Left lung (tissue), 10 donors: ENCODE results near the gene SCD5. TPM values are rescaled to one million over a fixed set of nuclear protein-coding genes. Genes with fewer than 3 reads are reported as not detected.

Source experiments
- ATAC-seq: fragments of 200-7000 bp; cut with Tn5 transposase; one replicate; pipeline ENCODE4 v1.9.1; 2020; ENCODE audit warnings: moderate library complexity
- DNase-seq, 4 donors: peaks; one replicate each; pipeline ENCODE4 v3.0.0-alpha.2; 2013 to 2020
- H3K27ac ChIP-seq, 2 donors: fragments of 200-600 bp; sonication (generic) in 1 of 2; one replicate each; pipeline versions ENCODE4 v1.5.0 to v1.8.0; 2020 to 2021
- H3K27me3 ChIP-seq, 2 donors: fragments of 200-600 bp; sonication (generic) in 1 of 2; one replicate each; pipeline versions ENCODE4 v1.5.0 to v1.8.0; 2020 to 2021
- H3K36me3 ChIP-seq, 2 donors: fragments of 200-600 bp; sonication (generic) in 1 of 2; one replicate each; pipeline versions ENCODE4 v1.5.0 to v1.8.0; 2020 to 2021
- H3K4me1 ChIP-seq, 2 donors: fragments of 200-600 bp; one replicate each; pipeline ENCODE4 v1.8.0; 2021
- H3K4me3 ChIP-seq, 2 donors: fragments of 200-600 bp; sonication (generic) in 1 of 2; one replicate each; pipeline versions ENCODE4 v1.5.0 to v1.8.0; 2020 to 2021; ENCODE audit warnings: mild to moderate bottlenecking in 1 of 2
- H3K9me3 ChIP-seq, 2 donors: fragments of 200-600 bp; sonication (generic) in 1 of 2; one replicate each; pipeline versions ENCODE4 v1.5.0 to v1.8.0; 2020 to 2021
- intact Hi-C, 2 donors: fragments of 100-400 bp; cut with DNase I; formaldehyde crosslinking; loops; one replicate each; pipeline versions ENCODE4 v1.11.2 to v1.14.2; 2022
- polyA plus RNA-seq, 6 donors: library from polyadenylated mRNA; unstranded; fragments of 120-200 nt; gene quantifications; one replicate each; pipeline ENCODE4 v1.2.1, GENCODE V29; 2013; ENCODE audit not compliant: insufficient read length in 6 of 6
- total RNA-seq, 2 donors: library from RNA; stranded (reverse); fragmentation: NEBNext Ultra II Directional; extraction: Animal tissue kit (Norgen Biotek cat#: 25700); gene quantifications; one replicate each; pipeline ENCODE4 v1.2.1, GENCODE V29; 2021
- TF ChIP-seq, protein P1 (sequence below), 2 donors: fragments of 200-600 bp; sonication (generic) in 1 of 2; IDR thresholded peaks; one replicate each; pipeline versions ENCODE4 v1.5.0 to v1.8.0; 2021; ENCODE audit warnings: antibody characterized with exemption in 2 of 2
- donor health status: DM: no; HTN: yes; CAD: no.
- donor health status: DM: no; HTN: no; CAD: no.

The SCD5 gene
- total and polyA plus RNA-seq, 8 donors = 12.5 to 41.1 (median 35.0) TPM

DNA sequence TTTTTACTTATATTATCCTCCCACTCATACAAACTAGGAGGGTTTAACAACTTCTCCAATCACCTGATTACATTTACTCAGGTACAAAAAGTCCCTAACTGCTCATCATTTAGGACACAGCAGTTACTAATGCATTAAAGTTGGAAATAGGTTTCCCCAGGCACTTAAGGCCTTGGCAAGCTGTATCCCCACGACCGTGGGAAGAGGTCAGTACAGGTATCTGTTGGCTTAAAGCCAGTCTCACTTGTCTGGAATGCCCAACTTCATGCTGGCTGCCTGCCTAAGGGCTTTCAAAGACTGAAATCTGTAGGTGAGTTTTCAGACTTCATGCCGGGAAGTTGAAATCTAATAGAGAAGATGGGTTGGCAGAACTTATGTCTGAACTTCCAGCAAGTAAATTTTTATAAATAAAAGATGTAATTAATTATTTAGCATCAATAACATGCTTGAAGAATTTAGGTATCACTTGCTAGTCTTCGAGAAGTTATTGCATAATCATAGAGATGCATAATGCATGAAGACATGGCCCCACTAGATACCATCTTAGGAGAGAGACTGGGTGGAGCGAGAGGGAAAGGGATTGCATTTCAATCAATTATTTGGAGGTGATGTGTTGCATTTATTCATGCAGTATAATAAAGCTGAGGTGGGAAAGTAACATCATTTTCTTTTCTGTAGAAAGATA lies 54.2 kb downstream of the SCD5 start:
- TF ChIP-seq, protein P1, sequence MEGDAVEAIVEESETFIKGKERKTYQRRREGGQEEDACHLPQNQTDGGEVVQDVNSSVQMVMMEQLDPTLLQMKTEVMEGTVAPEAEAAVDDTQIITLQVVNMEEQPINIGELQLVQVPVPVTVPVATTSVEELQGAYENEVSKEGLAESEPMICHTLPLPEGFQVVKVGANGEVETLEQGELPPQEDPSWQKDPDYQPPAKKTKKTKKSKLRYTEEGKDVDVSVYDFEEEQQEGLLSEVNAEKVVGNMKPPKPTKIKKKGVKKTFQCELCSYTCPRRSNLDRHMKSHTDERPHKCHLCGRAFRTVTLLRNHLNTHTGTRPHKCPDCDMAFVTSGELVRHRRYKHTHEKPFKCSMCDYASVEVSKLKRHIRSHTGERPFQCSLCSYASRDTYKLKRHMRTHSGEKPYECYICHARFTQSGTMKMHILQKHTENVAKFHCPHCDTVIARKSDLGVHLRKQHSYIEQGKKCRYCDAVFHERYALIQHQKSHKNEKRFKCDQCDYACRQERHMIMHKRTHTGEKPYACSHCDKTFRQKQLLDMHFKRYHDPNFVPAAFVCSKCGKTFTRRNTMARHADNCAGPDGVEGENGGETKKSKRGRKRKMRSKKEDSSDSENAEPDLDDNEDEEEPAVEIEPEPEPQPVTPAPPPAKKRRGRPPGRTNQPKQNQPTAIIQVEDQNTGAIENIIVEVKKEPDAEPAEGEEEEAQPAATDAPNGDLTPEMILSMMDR (IDR thresholded peaks at IDR 0.05) = no peak
- peak; percentile 71 for ATAC-seq
- no peaks in the 10 kb centered on the region for H3K36me3 ChIP-seq
- no peak overlapping the region for H3K4me3 ChIP-seq
- H3K27me3 ChIP-seq = no peaks in the 10 kb centered on the region
- H3K4me1 ChIP-seq = no peaks in the 10 kb centered on the region
- no peaks in the 10 kb centered on the region for H3K9me3 ChIP-seq
- H3K27ac ChIP-seq = no peak overlapping the region
- intact Hi-C loops = no loop called here
- DNase-seq = peak in 3 of 4 donors; percentile 32 to 72 (median 61)

DNA sequence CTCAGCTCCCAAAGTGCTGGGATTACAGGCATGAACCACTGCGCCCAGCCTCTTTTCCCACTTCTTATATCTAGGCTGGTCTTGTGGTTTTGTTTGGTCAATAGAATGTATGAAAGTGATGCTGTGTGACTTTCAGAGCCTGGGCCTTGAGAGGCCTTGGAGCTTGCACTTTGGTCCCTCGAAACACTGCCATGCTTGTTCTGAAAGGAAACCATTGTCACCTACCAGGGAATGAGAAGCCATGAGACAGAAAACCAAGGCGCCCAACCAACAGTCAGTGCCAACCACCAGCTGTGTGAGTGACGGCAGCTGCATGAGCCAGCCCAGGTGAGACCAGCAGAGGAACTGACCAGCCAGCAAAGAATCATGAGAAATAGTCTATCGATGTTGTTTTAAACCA lies 57.4 kb downstream of the SCD5 start:
- ATAC-seq (no peak), DNase-seq (no peak)
- Histone ChIP-seq H3K4me3 (no peak overlapping the region), H3K9me3 (no peaks in the 10 kb centered on the region), H3K36me3 (no peaks in the 10 kb centered on the region), H3K27me3 (no peaks in the 10 kb centered on the region), H3K4me1 (no peaks in the 10 kb centered on the region), H3K27ac (no peak overlapping the region)
- intact Hi-C loops = no loop called here
- TF ChIP-seq, protein P1 (IDR thresholded peaks at IDR 0.05) = no peak

DNA sequence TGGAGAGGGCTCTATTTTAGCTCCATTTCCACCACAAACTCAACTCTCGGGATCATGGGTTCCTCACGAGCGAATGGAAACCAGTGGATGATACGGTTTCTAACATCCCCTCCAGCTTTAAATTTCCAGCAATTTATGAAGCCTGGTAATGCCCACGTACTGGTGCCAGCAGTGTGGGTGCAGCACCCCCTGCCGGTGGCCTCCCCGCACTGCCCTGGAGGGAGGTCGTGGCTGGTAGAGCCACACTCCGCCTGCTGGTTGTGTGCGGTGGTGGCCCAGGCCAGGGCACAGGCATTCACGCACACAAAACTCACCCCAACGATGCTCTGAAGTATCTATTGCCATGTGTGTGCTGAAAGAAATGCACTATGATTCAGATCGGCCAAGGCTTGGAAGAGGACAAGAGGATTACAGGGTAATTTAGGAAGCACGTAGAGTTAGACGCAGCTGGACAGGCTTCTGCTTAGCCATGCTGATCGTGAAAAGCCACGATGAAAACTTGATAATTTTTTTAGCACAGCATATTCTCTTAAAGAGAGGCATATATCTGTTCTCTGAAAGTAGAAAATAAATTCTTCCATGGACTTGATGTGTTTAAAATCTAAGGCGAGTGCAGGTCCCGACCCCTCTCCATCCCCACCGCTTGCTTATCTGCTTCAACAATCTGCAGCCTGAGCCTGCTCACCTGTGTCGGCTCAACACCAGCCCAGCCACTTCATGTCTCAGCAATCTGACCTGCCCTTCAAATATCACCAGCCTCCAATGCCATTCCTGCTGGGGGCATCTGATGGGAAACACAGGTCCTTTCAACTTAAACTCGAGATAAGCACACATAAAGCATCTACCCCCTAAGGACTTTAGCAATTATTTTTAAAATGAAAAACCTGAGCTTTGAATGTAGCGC lies 59.1 kb downstream of the SCD5 start:
- peak; percentile 100 for ATAC-seq
- H3K4me1 ChIP-seq = no peaks in the 10 kb centered on the region
- no peaks in the 10 kb centered on the region for H3K36me3 ChIP-seq
- DNase-seq = peak in 3 of 4 donors; percentile 57 to 91 (median 65)
- H3K4me3 ChIP-seq = no peak overlapping the region
- H3K27ac ChIP-seq = no peak overlapping the region
- intact Hi-C loops = loop anchor here in 1 of 2 donors (5.0 kb wide), 1 partner anchor 277 kb away; no protein-coding TSS in a partner anchor
- H3K27me3 ChIP-seq = no peaks in the 10 kb centered on the region
- TF ChIP-seq, protein P1 (IDR thresholded peaks at IDR 0.05) = peak; percentile 93 to 96
- H3K9me3 ChIP-seq = no peaks in the 10 kb centered on the region

DNA sequence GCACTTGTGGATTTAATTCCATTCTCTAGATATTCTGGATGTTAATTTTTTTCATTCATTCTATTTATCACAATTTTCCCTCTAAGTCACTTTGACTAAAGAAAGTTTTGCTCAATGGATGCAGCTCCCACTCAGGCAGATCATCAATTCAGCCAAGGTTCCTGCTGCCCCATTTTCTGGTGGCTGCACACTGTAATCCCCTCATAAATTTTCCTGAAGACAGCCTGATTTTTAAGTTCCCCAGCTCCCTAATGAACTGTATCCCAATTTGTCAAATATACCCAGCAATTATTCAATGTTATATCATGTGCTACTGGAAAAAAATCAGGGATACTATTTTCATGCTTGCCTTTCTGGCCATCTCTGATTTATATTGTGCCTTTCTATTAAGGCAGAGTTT lies 61.2 kb downstream of the SCD5 start:
- no peaks in the 10 kb centered on the region for H3K36me3 ChIP-seq
- H3K4me3 ChIP-seq = no peak overlapping the region
- ATAC-seq (no peak), DNase-seq (no peak)
- H3K27me3 ChIP-seq = no peaks in the 10 kb centered on the region
- no peak overlapping the region for H3K27ac ChIP-seq
- H3K9me3 ChIP-seq = no peaks in the 10 kb centered on the region
- TF ChIP-seq, protein P1 (IDR thresholded peaks at IDR 0.05) = no peak
- no peaks in the 10 kb centered on the region for H3K4me1 ChIP-seq
- intact Hi-C loops = loop anchor here in 1 of 2 donors (5.0 kb wide), 1 partner anchor 275 kb away; no protein-coding TSS in a partner anchor

DNA sequence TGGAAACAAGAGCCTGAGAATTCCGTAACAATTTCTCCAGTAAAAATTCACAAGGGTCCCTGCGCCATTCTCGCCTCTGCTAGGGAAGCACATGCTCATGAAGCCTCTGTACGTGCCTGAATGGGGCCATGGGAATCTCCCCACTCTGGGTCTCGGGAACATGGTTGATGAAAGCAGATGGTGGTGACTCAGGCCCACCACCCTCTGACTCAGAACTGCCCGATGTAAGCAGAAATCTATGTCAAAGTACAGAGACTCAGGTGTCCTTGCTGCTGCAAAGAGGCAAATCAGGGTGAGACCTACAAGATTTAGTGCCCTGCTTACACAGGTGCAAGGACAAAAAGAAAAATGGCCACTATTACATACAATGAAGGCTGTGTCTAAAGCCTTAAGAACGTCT lies 65.0 kb downstream of the SCD5 start:
- Histone ChIP-seq H3K36me3 (no peaks in the 10 kb centered on the region), H3K9me3 (no peaks in the 10 kb centered on the region), H3K27me3 (no peaks in the 10 kb centered on the region), H3K27ac (no peak overlapping the region), H3K4me1 (no peaks in the 10 kb centered on the region), H3K4me3 (no peak overlapping the region)
- ATAC-seq (no peak), DNase-seq (no peak)
- intact Hi-C loops = no loop called here
- TF ChIP-seq, protein P1 (IDR thresholded peaks at IDR 0.05) = no peak
